Parathyroid adenoma (tissue), 2 donors: ENCODE data around the gene USP43.

Experiments
- H2AFZ ChIP-seq: fragments of 300-600 bp; sonication (generic); one replicate; pipeline ENCODE4 v1.7.0; 2017; ENCODE audit warnings: antibody characterized with exemption, mild to moderate bottlenecking
- H3K27ac ChIP-seq: fragments of 300-600 bp; sonication (generic); one replicate; pipeline ENCODE4 v1.7.0; 2017
- H3K27me3 ChIP-seq: fragments of 300-600 bp; sonication (generic); one replicate; pipeline ENCODE4 v1.7.0; 2017; ENCODE audit warnings: low read length; ENCODE audit not compliant: control insufficient read depth, insufficient read depth
- H3K36me3 ChIP-seq: fragments of 300-600 bp; sonication (generic); one replicate; pipeline ENCODE4 v1.7.0; 2017; ENCODE audit warnings: low read length; ENCODE audit not compliant: control insufficient read depth, insufficient read depth
- H3K4me1 ChIP-seq: fragments of 300-600 bp; sonication (generic); one replicate; pipeline ENCODE4 v1.7.0; 2017; ENCODE audit warnings: control low read depth
- H3K4me2 ChIP-seq: fragments of 300-600 bp; sonication (generic); one replicate; pipeline ENCODE4 v1.7.0; 2017; ENCODE audit warnings: low read length
- H3K4me3 ChIP-seq: fragments of 300-600 bp; sonication (generic); one replicate; pipeline ENCODE4 v1.7.0; 2017; ENCODE audit warnings: low read depth, low read length
- H3K79me2 ChIP-seq: fragments of 300-600 bp; sonication (generic); one replicate; pipeline ENCODE4 v1.7.0; 2017; ENCODE audit warnings: control low read depth
- H3K9ac ChIP-seq: fragments of 300-600 bp; sonication (generic); one replicate; pipeline ENCODE4 v1.7.0; 2017; ENCODE audit warnings: mild to moderate bottlenecking
- H3K9me3 ChIP-seq: fragments of 300-600 bp; sonication (generic); one replicate; pipeline ENCODE4 v1.7.0; 2017; ENCODE audit warnings: low read length; ENCODE audit not compliant: control insufficient read depth
- CTCF ChIP-seq: fragments of 300-600 bp; sonication (generic); IDR thresholded peaks from one replicate; pipeline ENCODE4 v1.7.0; 2017; ENCODE audit warnings: antibody characterized with exemption, mild to moderate bottlenecking
- donor health status: primary hyperparathyroidism.

USP43 gene

GRCh38 chr17:9700754-9701476 lies 55.6 kb downstream of the USP43 start:
- H3K27ac ChIP-seq, result no peak overlapping the region
- H3K9ac ChIP-seq, result no peak overlapping the region
- H3K79me2 ChIP-seq, result no peaks in the 10 kb centered on the region
- no peaks in the 10 kb centered on the region for H3K36me3 ChIP-seq
- no peak for TF ChIP-seq CTCF
- H3K9me3 ChIP-seq, result no peaks in the 10 kb centered on the region
- H2AFZ ChIP-seq, result no peak overlapping the region
- H3K4me1 ChIP-seq, result no peaks in the 10 kb centered on the region
- no peaks in the 10 kb centered on the region for H3K27me3 ChIP-seq
- no peak overlapping the region for H3K4me3 ChIP-seq
- H3K4me2 ChIP-seq, result no peak overlapping the region

- Histone ChIP-seq H2AFZ (no peak overlapping the region), H3K4me1 (no peaks in the 10 kb centered on the region), H3K27me3 (no peaks in the 10 kb centered on the region), H3K9me3 (no peaks in the 10 kb centered on the region), H3K27ac (no peak overlapping the region), H3K79me2 (no peaks in the 10 kb centered on the region), H3K9ac (no peak overlapping the region), H3K4me2 (no peak overlapping the region), H3K36me3 (no peaks in the 10 kb centered on the region), H3K4me3 (no peak overlapping the region)
- no peak for TF ChIP-seq CTCF
Observed at GRCh38 chr17:9702482-9702881, 57.2 kb downstream of the USP43 start.

- H3K36me3 ChIP-seq, result no peaks in the 10 kb centered on the region
- no peak overlapping the region for H3K9ac ChIP-seq
- no peaks in the 10 kb centered on the region for H3K4me1 ChIP-seq
- no peak overlapping the region for H2AFZ ChIP-seq
- H3K79me2 ChIP-seq, result no peaks in the 10 kb centered on the region
- no peak for TF ChIP-seq CTCF
- no peak overlapping the region for H3K27ac ChIP-seq
- H3K4me2 ChIP-seq, result no peak overlapping the region
- H3K9me3 ChIP-seq, result no peaks in the 10 kb centered on the region
- no peak overlapping the region for H3K4me3 ChIP-seq
- no peaks in the 10 kb centered on the region for H3K27me3 ChIP-seq
Observed at GRCh38 chr17:9702914-9703780, 57.8 kb downstream of the USP43 start.

- Histone ChIP-seq H3K27ac (no peak overlapping the region), H3K9ac (no peak overlapping the region), H3K4me2 (no peak overlapping the region), H3K4me3 (no peak overlapping the region), H3K9me3 (no peaks in the 10 kb centered on the region), H3K4me1 (no peaks in the 10 kb centered on the region), H2AFZ (no peak overlapping the region), H3K79me2 (no peaks in the 10 kb centered on the region), H3K36me3 (no peaks in the 10 kb centered on the region), H3K27me3 (no peaks in the 10 kb centered on the region)
- no peak for TF ChIP-seq CTCF
Observed at GRCh38 chr17:9703781-9704082, 58.4 kb downstream of the USP43 start.
